GDM1 (cell line): ENCODE data around the gene F2.

Source experiments
- DNase-seq: peaks from one replicate; lab custom pipeline; 2025; lab: John Stamatoyannopoulos, UW

Gene F2

DNA sequence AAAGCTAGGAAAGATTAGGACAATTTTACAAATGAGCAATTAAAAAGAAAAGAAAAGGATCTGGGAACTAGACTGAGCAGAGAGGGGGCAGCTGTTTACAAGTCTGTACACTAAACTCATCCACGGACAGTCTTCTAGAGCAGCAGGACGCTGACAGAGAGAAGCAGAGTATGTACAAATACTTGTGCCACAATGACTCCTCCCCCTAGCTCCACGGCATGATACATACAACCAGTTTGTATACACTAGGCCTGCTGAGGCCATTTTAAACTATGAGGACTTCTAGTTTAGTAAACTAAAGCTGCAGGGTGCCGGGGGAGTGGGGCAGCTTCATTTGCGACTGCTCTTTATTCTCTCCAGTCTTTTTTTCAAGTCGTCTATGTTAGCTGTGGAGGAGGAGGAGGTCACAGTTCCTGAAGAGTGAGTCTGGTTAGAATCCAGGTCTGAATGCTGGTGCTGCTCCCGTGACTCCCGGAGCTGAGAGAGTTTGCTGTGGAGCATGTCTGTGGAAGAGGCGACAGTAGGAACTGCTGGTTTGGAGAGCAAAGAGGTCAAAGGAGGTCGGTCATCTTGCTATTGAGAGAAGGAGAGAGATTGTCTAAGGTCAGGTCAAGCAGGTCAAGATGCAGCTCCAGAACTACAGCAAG is 24.8 kb downstream of the F2 start:
- DNase-seq = no peak

DNA sequence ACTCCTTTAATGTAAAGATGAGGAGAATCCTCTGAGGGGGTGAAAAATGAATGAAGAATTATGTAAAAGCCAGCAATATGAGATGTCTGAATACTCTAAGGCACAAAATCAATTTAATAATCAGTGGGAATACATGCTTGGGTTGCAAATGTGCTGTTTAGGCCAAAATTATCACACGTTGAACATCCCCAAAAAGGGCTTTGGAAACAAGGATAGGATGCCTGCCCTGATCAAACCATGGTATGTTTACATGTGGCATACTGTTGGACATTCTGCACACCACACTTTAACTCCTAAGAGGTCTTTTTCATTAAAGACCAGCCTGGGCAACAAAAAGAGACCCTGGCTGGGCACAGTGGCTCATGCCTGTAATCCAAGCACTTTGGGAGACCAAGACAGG is 26.3 kb downstream of the F2 start:
- DNase-seq = no peak

DNA sequence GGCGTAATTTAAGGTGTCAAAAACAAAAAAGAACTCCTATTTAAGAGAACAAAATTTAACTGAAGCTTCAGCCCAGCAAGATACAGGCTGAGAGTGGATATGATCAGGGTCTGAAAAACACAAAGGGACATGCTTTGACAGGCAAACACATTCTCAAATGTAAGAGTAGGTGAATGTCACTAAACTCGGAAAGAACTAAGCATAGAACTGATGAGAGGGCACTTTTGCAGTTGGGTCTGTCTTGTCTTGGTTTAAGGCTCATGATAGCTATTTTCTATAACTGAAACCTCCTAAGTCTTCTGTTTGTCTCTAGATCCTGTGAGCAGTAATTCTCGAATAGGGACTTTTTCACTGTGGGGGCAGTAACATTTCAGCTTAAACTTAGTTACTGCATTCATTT is 27.0 kb downstream of the F2 start:
- DNase-seq = no peak

DNA sequence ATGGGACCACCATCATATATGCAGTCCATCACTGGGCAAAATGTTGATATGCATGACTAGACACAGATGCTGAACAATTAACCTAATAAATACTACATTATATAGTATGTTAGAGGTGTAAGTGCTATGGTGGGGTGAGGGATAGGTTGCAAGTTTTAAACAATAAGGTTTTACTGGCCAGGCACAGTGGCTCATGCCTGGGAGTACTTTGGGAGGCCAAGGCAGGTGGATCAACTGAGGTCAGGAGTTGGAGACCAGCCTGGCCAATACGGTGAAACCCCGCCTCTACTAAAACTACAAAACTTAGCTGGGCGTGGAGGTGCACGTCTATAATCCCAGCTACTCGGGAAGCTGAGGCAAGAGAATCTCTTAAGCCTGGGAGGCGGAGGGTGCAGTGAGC is 28.1 kb downstream of the F2 start:
- no peak for DNase-seq

DNA sequence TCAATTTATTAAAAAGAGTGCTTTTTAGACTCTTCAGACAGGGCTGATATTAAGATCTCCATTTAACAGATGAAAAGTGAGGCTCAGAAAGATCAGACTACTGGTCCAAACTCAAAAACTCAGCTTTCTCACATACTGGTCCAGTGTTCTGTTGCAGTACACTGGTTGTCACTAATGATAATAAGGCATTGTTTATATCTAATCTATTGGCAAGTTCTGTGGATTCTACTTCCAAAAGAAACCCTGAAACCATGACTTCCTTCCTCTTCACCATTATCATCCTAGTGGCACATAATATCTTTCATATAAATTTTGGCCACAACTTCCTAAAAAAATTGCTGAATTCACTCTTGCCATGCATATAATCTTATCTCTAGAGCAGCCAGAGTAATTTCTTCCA is 36.9 kb downstream of the F2 start:
- no peak for DNase-seq

DNA sequence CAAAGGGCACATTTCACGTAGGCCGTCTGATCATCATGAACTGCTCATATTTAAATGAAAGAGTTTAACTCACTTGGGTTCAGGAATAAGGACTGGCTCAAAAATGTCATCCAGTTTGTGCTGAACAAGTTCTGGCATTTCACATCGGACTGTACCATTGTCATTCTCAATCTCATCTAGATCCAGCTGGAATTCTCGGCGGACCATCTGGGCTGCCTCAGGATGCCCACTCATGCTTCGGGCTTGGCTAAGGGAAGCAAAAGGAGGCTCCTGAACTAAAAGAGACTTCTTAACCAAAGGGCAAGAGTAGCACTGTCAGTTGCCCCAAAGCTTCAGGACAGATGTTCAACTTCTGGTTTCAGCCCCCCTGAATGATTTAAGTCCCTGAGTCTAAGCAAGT is 40.2 kb downstream of the F2 start:
- DNase-seq = no peak

DNA sequence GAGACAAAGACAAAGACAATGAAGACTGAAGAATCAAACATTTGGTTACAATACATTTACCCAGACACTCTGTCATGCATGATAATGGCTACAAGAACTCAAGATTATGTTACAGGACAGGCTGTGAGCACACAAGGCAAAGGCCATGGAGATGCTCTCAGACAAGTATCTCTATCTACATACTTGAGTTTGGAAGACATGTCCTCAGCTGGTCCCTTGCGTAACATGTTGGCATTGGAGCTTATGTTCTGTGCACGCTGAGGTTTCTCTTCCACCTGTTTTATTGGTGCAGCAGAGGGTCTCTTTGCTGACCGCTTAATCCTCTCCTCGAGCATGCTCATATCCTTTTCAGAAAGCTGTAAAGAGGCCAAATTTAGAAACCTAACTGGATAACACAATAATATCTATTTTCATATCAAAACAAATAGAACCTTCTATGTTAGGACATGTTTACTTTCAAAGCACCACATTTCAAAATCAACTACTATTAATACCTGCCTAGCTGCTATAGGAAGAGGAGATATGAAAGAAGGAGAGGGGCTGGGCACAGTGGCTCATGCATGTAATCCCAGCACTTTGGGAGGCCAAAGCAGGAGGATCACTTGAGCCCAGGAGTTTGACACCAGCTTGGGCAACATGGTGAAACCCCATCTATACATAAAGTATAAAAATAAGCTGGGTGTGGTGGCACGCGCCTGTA is 41.6 kb downstream of the F2 start:
- DNase-seq = no peak

DNA sequence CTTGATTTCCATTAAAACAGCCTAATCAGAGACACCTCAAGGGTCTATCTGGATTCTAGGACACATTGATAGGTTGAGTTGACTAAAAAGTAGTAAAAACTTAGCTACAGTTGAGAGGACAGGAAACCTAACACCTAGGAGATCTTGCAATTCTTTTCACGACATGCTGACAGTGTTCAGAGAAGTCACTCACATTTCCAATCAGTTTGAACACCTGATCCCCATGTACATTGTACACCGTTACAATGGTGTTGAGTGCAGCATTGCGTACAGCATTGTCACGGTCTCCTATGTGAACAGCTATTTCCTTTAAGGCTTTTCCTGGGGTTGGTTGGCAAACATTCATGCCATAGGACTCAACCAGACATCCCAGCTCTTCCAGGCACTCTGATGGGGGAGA is 42.8 kb downstream of the F2 start:
- no peak for DNase-seq

DNA sequence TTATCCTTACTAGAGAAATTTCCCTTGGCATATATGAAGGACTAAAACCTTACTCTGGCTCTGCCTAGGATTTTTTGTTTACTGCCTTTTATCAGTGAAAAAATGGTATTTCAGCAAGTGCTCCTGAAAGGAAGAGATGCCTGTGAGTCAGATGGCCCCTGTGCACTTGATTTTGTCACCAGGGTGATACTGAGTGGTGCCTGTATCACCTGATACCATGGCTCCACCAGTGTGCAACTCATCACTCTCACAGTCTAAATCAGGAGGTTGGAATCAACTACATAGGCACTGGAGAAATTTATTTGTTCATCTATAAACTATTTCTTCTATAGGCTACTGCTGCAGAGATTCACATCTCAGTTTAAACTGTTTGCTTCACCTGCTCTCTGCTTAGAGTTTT is 43.2 kb downstream of the F2 start:
- DNase-seq = no peak

DNA sequence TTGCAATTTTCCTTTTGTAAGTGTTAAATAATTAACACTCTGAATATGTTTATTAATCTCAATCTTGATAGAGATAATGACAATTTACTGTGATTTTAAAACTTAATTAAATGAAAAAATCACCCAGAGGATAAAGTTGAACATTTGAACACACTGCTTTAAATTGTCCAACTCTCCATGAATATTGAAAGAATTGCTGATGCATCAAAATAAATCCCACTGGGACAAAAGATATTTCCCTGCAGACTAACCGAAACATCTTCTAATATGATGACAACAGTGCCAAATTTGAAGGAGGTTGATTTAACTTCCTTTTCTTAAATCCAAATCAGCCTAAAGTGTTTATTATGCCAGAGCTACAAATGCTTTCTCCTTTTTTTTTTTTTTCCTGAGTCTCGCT is 47.6 kb downstream of the F2 start:
- DNase-seq = no peak

DNA sequence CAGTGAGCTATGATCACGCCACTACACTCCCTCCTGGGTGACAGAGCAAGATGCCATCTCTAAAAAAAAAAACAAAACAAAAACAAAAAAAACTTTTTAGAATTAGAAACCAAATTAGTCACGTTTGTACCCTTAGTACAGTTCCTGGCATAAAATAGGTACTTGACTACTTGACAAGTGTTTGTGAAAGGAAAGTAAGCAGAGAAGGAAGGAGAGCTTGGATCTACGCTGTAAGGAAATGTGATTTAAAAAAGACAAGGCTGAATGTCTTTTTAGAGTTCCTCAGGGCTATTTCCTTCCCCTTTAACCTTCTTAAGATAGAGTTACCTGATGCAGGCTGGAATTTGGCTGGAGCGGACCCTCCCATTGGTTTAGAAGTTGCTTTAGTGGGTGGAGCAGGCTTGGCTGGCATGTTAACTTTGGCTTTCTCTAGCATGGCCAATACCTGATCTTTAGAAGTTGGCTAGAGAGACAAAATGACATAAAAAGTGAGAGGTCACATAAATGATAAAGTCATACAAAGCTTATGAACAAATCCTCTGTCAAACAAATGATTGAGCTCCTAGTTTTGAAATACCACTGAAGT is 50.7 kb downstream of the F2 start:
- DNase-seq = no peak

DNA sequence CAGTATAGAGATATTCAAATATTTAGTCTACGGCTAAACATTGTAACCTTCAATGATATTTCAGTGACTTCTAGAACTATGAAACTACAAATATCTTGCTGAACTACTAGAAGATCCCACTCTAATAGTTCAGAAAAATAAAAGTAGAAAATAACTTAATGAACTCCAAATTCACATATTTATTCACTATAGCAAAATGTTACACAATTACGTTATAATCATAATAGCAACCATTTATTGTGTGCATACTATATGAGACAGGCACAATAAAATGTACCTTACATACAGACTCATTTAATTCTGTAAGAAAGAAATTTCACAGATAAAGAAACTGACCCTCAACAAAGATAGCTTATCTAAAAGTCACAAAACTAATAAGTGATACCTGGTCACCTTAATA is 57.9 kb downstream of the F2 start:
- no peak for DNase-seq

DNA sequence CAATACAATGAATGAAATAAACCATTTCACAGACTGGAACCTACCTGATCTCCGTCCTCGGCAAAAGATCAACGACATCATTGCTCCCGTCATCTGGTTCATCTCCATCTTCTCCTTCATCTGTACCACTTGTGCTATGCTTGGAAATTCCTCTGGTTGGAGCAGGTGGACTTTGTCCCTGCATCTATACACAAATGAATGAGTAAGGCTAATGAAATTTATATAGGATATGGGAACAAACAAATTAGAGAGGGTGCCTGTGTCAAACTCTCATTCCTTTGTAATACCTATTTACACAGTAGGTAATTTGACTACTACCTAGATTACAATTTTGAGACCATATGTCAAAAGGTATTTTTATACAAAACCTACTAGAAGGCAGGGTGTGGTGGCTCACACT is 59.4 kb downstream of the F2 start:
- DNase-seq = no peak
